ENCODE results near the gene SHLD2. TPM values are rescaled to one million over a fixed set of nuclear protein-coding genes. Genes with fewer than 3 reads are reported as not detected.
"Not testable (repeated sequence)": the region's sequence is repeated elsewhere in the genome, so short reads cannot be mapped to it uniquely, and the experiment has no call there.

SHLD2 gene
- total RNA-seq, 4 donors from 2014 or later = 12.7 to 31.7 (median 21.5) TPM

DNA sequence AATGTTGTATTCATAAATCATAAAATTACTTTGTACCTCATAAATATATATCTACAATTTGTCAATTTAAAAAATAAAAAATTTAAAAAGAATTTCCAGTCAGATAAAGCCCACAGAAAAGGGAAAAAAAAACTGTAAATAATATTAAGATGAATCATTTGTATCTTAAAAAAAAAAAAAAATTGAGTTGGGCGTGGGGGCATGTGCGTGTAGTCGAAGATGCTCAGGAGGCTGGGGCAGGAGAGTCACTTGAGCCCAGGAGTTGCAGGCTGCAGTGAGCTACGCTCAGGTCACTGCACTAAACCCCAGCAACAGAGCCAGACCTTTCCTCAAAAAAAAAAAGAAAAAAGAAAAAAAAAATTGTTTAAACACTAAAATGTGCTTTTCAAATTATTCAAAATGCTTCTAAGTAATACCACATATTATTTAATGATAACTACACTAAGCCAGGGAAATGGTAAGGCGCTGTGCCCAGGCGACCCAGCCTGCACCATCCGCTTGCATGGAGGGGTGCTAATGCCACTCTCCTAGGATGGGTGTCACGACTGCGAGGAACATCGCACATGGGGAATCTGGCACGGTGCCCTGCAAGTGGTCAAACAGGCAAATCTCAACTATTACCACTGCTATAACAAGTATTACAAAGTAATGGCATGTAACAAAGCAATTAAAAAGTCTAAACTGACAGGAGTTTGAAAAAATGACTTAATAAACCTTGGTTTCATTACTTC, 15.7 kb upstream of the SHLD2 start:
- intact Hi-C loops (cut with DNase I) = no loop called here
- 65 to 71% methylated on average over 11 of the region's 11 CpGs for WGBS, 2 donors
- no peaks in the 10 kb centered on the region for H3K9me3 ChIP-seq
- H3K4me1 ChIP-seq = peaks cover 8 to 52% (median 16%) of the 10 kb centered on the region in 3 donors
- no peak overlapping the region for H3K27ac ChIP-seq
- H3K27me3 ChIP-seq = no peaks in the 10 kb centered on the region
- H3K4me3 ChIP-seq = no peak overlapping the region
- peaks cover 0 to 28% (median 5%) of the 10 kb centered on the region in 3 donors for H3K36me3 ChIP-seq
- TF ChIP-seq, protein P1, sequence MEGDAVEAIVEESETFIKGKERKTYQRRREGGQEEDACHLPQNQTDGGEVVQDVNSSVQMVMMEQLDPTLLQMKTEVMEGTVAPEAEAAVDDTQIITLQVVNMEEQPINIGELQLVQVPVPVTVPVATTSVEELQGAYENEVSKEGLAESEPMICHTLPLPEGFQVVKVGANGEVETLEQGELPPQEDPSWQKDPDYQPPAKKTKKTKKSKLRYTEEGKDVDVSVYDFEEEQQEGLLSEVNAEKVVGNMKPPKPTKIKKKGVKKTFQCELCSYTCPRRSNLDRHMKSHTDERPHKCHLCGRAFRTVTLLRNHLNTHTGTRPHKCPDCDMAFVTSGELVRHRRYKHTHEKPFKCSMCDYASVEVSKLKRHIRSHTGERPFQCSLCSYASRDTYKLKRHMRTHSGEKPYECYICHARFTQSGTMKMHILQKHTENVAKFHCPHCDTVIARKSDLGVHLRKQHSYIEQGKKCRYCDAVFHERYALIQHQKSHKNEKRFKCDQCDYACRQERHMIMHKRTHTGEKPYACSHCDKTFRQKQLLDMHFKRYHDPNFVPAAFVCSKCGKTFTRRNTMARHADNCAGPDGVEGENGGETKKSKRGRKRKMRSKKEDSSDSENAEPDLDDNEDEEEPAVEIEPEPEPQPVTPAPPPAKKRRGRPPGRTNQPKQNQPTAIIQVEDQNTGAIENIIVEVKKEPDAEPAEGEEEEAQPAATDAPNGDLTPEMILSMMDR (IDR thresholded peaks at IDR 0.05) = no peak
- TF ChIP-seq POLR2A (IDR thresholded peaks at IDR 0.05) = no peak
- no peak for DNase-seq

GRCh38 chr10:87080621-87081020, 14.4 kb upstream of the SHLD2 start:
- no CpG with 5 or more reads among the region's 31 CpGs for WGBS, 2 donors
- H3K27ac ChIP-seq = peak overlapping the region in 2 of 4 donors; percentile 78 to 87

DNA sequence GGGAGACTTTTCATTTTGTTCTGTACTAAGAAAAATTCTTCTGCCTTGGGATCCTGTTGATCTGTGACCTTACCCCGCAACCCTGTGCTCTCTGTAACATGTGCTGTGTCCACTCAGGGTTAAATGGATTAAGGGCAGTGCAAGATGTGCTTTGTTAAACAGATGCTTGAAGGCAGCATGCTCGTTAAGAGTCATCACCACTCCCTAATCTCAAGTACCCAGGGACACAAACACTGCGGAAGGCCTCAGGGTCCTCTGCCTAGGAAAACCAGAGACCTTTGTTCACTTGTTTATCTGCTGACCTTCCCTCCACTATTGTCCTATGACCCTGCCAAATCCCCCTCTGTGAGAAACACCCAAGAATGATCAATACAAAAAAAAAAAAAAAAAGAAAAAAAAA, 13.4 kb upstream of the SHLD2 start:
- H3K27me3 ChIP-seq; H3K4me3 ChIP-seq; H3K36me3 ChIP-seq; H3K9me3 ChIP-seq; intact Hi-C loops (cut with DNase I); DNase-seq: not testable (repeated sequence)
- no CpG with 5 or more reads among the region's 3 CpGs for WGBS, 2 donors
- H3K27ac ChIP-seq = peak overlapping the region; percentile 66 to 89 (median 82)
- H3K4me1 ChIP-seq = peaks cover 14 to 67% (median 24%) of the 10 kb centered on the region in 3 donors

More at GRCh38 chr10:87080621-87081020, 14.4 kb upstream of the SHLD2 start:
- H3K9me3 ChIP-seq; DNase-seq; H3K27me3 ChIP-seq; H3K4me3 ChIP-seq; intact Hi-C loops (cut with DNase I): not testable (repeated sequence)
- peaks cover 14 to 62% (median 24%) of the 10 kb centered on the region in 3 donors for H3K4me1 ChIP-seq
- peaks cover 0 to 16% (median 0%) of the 10 kb centered on the region in 3 donors for H3K36me3 ChIP-seq

DNA sequence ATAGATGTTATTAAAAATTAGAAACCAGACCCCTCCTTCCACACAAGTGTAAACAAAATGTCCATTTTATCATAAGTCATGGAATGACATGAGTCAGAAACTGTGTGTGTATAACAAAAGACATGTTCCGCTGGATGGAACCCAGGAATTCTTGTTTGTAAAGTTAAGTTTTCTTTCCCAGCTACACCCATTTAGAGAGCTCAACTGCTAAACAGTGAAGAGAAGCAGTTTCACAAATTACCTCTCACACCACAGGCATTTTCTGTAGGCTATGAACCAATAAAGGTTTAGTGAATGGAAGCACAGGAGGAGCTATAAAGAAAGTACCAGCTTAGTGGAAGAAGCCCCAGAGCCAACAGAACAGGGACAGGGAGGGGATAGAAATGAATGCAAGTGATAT, 12.8 kb upstream of the SHLD2 start:
- 7 to 39% methylated on average over 1 of the region's 1 CpG for WGBS, 2 donors
- H3K4me3 ChIP-seq; H3K36me3 ChIP-seq; H3K27me3 ChIP-seq; H3K9me3 ChIP-seq; DNase-seq; intact Hi-C loops (cut with DNase I): not testable (repeated sequence)
- peak in 2 of 4 donors; percentile 10 to 20 for TF ChIP-seq POLR2A (IDR thresholded peaks at IDR 0.05)
- peak overlapping the region; percentile 66 to 89 (median 85) for H3K27ac ChIP-seq
- peaks cover 14 to 62% (median 24%) of the 10 kb centered on the region in 3 donors for H3K4me1 ChIP-seq

- Histone ChIP-seq H3K4me1 (peaks cover 20 to 57% (median 24%) of the 10 kb centered on the region in 3 donors), H3K36me3 (peaks cover 0 to 11% (median 0%) of the 10 kb centered on the region in 3 donors), H3K27ac (peak overlapping the region; percentile 66 to 89 (median 85))
- H3K27me3 ChIP-seq; H3K9me3 ChIP-seq; H3K4me3 ChIP-seq; DNase-seq; intact Hi-C loops (cut with DNase I): not testable (repeated sequence)
- 20 to 32% methylated on average over 4 to 5 of the region's 5 CpGs for WGBS, 2 donors
These were observed 11.3 kb upstream of the SHLD2 start for GRCh38 chr10:87083576-87084290.

DNA sequence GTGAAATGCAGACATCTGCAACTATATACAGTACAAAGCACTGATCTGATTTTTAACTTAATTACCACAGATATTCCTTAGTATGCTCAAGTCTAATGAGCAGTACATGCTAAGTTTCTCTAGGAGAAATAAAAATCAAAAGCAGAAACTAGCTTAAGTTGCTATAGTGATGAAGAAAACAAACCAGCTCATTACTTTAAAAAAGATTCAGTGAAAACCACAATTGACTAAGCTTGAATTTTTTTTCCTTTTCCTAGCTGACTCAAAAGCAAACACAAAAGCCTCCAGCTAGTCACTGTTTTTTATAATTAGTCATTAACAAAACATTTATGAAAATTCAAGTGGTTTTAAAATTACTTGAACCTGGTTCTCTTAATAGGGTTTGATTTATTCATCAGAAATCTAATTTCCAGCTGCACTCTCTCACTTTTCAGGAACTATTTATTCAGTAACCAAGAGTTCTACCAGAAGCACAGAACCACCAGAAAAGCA, 10.7 kb upstream of the SHLD2 start:
- H3K9me3 ChIP-seq; intact Hi-C loops (cut with DNase I); DNase-seq; H3K4me3 ChIP-seq; H3K27me3 ChIP-seq: not testable (repeated sequence)
- Histone ChIP-seq H3K4me1 (peaks cover 20 to 60% (median 24%) of the 10 kb centered on the region in 3 donors), H3K27ac (peak overlapping the region; percentile 66 to 89 (median 85)), H3K36me3 (peaks cover 0 to 15% (median 0%) of the 10 kb centered on the region in 3 donors)

- intact Hi-C loops (cut with DNase I) = no loop called here
- Histone ChIP-seq H3K9me3 (no peaks in the 10 kb centered on the region), H3K27ac (peak overlapping the region in 1 of 4 donors; percentile 3), H3K36me3 (peaks cover 0 to 18% (median 0%) of the 10 kb centered on the region in 3 donors), H3K27me3 (no peaks in the 10 kb centered on the region), H3K4me1 (peaks cover 20 to 68% (median 26%) of the 10 kb centered on the region in 3 donors), H3K4me3 (no peak overlapping the region)
- TF ChIP-seq, protein P1 (IDR thresholded peaks at IDR 0.05) = no peak
- DNase-seq = no peak
- WGBS, 2 donors = 80 to 89% methylated on average over 1 of the region's 1 CpG
These were observed 9.5 kb upstream of the SHLD2 start for GRCh38 chr10:87085537-87085936.
